K562 (cell line): ENCODE data around the gene TLR8. TPM values are rescaled to one million over a fixed set of nuclear protein-coding genes. Genes with fewer than 3 reads are reported as not detected.

Experiments
- NR2F6 ChIP-seq: fragments of 450-650 bp; formaldehyde crosslinking; IDR thresholded peaks from 2 replicates; pipeline ENCODE4 v1.4.0; 2020; ENCODE audit warnings: mild to moderate bottlenecking
- SMARCC2 ChIP-seq: fragments of 450-650 bp; IDR thresholded peaks from 2 replicates; pipeline ENCODE4 v1.6.1; 2017; ENCODE audit warnings: antibody characterized with exemption, moderate library complexity, mild to moderate bottlenecking, low read depth
- ZNF407 ChIP-seq: fragments of 450-650 bp; IDR thresholded peaks from 2 replicates; pipeline ENCODE4 v1.6.1; 2016; ENCODE audit warnings: low read depth
- polyA plus RNA-seq, 8 experiments: library from polyadenylated mRNA; depleted of rRNA in 4 of 8; stranded (reverse) in 5 of 8; unstranded in 3 of 8; fragments of >200 nt; fragmentation: Nextera tagmentation in 2 of 8; fragmentation: Illumina TruSeq in 1 of 8; extraction: Ambion mirVana in 2 of 8; extraction: Trizol in 1 of 8; gene quantifications; 2 replicates each; pipeline versions ENCODE4 v1.2.1 to v1.2.3, GENCODE V29; 2011 to 2014; ENCODE audit warnings: inconsistent platforms in 1 of 8, missing spikeins in 1 of 8
- total RNA-seq, 7 experiments: library from RNA; depleted of rRNA in 6 of 7; stranded (reverse); fragments of >200 nt in 6 of 7; fragmentation: Illumina TruSeq in 2 of 7; extraction: Trizol in 2 of 7; gene quantifications; 2 replicates each; pipeline versions ENCODE4 v1.2.1 to v1.2.3, GENCODE V29; 2011 to 2021; ENCODE audit warnings: low replicate concordance in 1 of 7

Gene TLR8
- total and polyA plus RNA-seq, 9 of the 15 experiments (the other 6 are each of a cell fraction or from before 2014, with no cell fraction given) = not detected

DNA sequence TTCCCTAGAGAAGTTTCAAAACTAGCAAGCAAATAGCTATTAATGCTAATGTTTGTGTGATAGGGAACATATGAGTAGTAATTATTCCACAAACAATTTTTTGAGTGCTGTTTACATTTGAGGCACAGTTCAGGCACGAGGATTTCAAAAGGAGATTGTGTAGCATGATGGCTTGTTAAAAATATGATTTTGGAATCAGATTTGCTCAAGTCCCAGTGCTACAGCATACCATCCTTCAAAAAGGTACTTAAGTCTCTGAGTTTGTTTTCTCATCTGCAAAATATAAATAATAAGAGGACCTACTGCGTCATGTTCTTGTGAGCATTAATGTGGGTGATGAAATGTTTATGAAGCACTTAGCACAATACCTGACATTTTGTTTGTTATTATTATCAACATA lies 11.3 kb downstream of the TLR8 start (continued):
- TF ChIP-seq ZNF407 = no peak
- no peak for TF ChIP-seq NR2F6 (CRISPR knock-in tag)
- TF ChIP-seq SMARCC2 = no peak
